HL-60/S4 treated with phorbol 12-myristate 13-acetate at 8.2 ng/mL for 4 days and 3 days (cell line): Measurements from ENCODE around the gene PROM2.

Experiments used
- in situ Hi-C: fragments of 300-500 bp; cut with MboI; formaldehyde crosslinking; loops from 2 replicates; pipeline ENCODE4 v1.15.0; 2022; ENCODE audit warnings: low sequenced_read_pairs

Gene PROM2

DNA sequence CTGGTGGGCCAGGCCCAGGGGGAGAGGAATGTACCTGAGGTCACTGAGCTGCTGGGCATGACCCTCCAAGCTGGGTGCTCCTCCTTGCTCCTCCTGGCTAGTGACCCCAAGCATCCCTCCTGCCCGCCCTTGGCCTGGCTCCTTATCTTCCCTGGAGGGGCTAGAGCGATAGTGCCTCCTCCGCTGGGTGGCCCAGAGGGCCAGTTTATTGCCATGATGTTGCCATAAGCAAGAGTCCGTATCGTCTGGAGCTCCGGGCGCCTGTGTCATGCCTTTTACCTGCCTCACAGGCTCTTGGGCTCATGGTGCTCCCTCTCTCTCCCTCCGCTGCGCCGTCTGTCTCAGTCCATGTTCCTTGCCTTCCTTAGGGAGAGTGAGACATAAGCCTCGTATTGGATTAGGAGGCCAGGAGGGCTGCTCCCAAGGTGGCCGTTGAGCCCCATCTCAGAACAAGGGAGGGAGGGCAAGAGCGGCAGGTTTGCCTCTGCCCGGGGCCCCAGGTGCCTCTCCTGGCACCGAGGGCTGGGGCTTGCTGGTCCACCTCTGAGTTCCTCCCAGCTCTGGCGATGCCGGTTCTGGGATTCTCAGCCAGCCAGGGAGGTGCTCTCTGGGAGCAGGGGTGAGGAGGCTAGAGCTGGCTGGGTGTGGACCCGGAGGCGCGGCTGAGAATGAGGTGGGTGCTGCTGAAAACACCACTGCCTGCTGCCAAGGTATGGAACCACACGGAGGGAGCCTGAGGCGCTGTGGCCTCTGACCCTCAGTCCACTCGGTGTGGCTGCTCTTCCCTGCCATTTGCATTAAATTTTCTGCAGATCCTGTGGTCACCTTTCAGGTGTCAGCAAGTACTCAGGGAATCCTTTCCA, 45.5 kb downstream of the PROM2 start:
- in situ Hi-C loops: no loop called here

DNA sequence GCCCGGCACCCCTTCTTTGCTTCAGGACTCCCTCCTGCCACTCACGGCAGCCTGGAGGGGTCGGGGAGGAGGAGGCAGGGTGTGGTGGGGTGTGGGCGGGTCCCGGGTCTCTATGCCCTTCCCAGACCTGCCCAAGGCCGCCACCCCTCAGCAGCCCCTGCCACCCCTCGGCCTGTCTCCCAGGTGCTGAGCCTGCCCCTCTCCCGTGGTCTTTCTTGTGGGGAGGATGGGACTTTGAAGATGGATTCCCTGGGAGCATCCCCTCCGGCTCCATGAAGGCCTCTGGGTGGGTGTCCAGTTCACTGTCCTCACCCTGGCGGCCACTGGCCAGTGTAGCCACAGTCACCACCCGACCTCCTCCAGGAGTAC, 46.1 kb downstream of the PROM2 start:
- in situ Hi-C loops: no loop called here

DNA sequence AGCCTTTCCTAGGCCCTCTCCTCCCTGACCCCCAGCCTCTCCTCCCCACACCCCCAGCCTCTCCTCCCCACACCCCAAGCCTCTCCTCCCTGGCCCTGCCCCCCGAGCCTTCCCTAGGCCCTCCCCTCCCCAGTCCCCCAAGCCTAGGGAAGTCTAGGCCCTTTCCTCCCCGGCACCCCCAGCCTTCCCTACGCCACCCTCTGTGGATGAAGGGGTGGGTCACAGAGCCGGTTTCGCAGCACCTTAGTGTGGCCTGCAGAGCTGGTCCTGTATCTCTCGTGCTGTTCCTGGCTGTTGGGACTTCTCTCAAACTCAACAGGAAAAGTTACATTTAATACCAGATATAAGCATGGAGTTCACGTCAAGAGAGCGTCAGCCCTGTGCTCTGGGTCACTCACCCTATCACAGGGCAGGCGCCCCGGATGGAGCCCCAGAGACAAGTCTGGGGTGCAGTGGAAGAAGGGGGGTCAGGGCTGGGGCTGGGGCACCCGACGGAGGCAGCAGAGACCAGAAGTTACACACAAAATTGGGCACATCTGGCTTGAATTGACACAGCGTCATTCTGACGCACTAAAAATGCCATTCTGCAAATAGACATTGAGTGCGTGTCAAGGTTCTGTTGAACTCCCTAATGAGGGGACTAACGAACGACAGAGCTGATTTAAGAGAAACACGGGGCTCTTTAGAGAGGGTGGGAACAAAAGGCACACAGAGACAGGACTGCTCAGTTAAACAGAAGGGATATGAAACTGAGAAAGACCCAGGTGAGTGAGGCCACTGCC, 46.9 kb downstream of the PROM2 start:
- in situ Hi-C loops: no loop called here

DNA sequence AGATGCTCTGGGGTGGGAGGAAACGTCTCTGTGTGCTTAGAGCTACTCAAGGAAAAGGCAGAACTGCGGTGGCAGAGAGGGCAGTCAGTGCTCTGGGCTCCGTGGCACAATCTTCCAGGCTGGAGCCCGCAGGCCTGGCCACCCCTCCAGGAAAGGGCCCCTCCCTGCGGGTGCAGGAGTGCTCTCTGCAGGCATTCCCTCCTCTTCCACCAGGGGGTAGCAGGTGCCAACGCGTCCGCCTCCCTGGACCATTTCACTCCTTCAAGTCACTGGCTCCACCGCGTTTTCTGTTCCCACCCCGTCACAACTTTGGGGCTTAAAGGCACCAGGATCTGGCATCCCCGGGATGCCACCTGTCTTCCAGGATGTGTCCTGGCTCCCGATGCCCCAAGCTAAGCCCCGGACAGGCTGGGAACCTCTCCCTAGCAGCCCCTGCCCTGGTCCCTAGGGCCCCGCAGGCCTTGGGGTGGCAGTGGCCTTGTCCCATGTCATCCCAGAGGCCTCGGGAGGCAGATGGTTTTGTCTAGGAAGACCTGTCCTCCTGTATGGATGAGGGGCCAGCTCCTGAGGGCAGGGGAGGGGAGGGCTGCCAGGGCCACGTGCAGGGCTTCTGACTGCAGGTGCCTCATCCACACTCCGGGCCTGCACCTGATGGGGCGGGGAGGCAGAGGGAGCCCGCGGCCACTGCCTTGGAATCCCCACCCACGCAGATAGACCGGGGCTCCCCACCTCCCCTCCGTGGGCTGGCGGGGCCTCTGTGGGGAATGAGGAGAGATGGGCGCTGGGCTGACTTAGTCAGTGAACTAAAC, 49.3 kb downstream of the PROM2 start:
- in situ Hi-C loops: no loop called here

DNA sequence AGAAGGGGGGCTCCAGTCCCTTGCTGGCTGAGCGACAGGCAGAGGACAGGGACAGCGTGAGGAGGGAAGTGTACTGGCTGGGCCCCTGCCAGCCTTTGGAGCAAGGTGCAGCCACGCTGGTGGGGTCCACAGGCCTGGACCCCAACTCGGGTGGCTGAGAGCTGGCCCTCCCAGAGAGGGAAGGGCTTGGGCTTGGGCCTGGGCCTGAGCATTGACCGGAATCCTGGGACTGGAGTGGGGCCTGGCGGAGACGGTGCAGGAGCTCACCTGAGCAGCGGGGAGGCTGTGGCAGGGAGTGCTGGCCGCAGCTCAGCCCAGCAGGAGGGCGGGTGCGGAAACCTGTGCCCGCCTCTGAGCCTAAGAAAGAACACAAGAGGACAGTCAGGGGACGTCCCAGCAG, 50.8 kb downstream of the PROM2 start:
- in situ Hi-C loops: no loop called here

DNA sequence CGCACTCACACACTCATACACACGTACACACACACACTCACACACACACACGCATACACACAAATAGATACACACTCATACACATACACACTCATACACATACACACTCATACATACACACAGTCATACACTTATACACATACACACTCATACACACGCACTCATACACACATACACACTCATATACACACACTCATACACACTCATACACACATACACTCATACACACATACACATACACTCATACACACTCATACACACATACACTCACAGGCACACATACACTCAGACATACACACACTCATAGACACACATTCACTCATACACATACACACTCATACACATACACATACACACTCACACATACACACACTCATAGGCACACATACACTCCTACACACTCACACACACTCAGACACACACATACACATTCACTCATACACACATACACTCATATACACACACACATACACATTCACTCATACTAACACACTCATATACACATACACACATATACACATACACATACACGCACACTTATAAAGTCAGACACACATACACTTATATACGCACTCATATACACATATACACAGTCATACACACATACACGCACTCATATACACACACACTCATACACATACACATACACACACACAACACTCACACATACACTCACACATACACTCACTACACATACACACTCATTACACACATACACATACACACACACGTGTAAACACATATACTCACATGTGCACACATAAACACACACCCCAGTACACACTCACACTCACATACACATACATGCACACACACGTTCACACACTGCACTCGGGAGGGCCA, 51.6 kb downstream of the PROM2 start:
- in situ Hi-C loops: no loop called here

DNA sequence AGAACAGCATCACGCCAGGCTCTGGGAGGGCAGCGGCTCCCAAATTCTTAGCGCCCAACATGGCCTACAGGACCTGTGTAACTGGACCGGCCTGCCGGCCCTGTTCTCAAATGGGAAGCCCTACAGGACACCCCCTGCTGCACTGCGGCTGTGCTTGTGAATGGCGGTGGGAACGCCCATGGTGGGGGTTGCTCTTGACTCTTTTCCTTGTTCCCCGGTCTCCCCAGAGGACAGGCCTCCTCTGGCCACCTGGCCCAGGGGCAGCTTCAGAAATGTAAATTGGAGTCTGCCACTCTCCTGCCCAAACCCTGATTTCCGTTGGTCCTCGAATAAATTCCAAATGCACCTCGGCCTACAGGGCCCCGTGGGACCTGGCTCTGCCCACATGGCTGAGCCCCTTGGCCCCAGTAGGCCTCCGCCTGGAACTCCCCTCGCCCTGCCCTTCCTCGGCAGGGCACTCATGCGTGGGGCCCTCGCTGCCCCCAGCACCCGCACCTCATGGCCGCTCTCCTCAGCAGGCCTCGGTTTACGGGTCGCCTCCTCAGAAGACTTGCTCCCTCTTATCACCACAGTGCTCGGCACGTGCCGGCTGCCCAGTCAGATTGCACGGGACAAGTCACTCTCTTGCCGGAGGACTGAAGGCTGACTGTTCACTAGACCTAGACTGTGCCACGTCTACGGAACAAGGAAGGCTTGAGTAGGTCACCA, 52.3 kb downstream of the PROM2 start:
- in situ Hi-C loops: no loop called here

DNA sequence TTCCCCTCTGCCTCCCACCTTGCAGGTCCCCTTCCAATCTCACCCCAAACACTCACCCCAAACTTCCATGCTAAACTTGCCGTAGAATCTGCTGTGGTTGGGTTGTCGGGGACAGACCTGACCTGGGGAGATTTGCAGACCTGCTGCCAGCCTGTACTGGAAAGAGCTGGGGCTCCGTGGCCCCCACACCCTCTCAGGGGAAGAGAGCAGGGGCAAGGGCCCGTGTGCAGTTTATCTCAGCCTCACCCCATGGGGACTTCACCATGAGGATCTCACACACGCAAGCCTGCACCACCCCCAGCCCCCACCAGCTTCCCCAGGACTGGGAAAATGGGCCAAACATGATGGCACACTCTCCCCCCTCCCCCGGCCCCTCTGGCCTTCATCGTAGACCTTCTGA, 53.6 kb downstream of the PROM2 start:
- in situ Hi-C loops: no loop called here

DNA sequence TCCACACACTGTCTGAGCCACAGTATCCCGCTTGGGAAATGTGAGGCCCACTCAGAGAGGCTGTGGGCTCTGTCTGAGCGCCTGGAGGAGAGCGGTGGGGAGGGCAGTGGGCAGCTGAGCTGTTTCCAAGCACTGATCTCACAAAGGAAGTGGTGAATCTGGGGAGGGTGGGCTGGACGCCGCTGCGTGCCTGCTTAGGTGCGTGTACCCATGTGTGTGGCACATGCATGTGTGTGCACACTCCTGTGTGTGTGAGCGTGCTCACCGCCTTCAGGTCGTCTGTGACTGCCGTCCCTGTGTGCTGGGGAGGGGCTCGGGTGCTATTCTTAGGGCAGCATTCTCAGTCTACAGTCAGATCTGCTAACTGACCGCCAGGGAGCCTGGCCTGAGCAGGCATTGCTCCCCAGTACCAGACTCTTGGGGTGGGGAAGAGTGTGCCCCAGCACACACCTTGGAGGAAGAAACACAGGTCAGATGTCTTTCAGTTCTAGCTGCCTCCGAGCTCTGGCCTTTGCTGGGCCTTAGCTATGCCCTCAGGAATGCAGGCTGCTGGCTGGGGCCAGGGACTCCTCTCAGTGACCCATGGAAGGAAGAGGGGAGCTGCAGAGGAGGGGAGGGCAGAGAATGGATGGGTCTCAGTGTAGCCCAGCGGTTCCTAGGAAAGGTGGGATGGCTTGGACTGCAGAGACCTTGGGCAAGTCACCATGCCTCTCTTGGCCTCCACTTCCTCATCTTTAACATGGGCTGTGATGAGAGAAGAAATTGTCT, 54.3 kb downstream of the PROM2 start:
- in situ Hi-C loops: no loop called here

DNA sequence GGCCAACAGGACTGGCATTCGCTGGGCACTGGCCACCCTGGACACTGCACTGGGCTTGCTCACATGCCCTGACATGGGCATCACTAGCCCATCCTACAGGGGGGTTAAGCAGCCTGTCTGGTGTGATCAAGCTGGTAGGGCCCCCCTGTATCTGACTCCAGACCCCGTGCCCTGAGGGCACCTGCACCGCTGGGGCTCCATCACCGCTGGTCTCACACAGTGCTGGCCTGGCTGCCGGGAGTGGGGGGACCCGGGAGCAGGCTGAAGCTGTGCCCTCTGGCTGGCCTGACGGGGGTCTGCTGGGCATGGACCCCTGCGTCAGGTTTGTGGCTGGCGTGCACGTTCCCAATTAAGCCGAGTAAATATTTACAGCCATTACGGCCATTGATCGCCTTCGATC, 55.2 kb downstream of the PROM2 start:
- in situ Hi-C loops: no loop called here

DNA sequence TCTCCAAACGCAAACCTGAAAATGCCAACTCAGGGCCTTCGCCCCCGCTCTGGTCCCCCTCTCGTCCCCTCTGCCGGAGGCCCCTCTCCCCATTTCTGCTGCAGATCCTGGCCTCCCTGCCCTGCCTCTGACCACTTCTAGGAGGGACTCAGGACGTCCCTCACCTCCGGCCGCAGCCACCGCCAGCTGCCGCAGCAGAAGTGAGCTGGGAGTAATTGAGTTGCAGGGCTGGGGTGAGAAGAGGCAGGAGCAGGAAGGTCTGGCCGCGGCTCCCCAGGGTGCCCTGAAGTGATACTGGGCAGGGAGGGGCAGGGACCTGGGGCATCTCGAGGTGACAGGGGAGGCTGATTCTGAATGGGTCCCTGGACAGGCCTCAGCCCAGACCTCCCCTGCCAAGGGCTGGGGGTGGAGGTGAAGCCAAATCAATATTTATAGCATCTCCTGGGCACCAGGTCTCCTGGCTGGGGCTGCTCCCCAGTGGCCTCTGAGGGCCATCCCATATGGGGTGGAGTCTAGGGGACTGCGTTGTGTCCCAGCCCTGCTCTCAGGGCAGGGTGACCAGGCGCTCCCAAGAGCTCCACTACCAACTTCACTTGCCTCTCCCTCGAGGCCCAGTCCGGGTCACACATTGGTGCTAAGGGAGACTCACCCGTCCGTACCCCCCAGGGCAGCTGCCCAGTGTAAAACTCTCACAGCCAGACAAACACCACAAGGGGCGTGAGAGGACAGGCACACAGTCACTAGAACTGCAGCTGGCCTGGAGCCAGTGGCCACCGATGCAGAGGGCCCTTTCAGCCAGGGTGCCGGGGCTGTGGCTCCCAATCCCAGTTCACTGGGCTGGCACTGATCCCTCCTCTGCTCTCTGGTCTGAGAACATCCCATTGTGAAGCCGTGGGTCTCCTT, 55.9 kb downstream of the PROM2 start:
- in situ Hi-C loops: no loop called here

DNA sequence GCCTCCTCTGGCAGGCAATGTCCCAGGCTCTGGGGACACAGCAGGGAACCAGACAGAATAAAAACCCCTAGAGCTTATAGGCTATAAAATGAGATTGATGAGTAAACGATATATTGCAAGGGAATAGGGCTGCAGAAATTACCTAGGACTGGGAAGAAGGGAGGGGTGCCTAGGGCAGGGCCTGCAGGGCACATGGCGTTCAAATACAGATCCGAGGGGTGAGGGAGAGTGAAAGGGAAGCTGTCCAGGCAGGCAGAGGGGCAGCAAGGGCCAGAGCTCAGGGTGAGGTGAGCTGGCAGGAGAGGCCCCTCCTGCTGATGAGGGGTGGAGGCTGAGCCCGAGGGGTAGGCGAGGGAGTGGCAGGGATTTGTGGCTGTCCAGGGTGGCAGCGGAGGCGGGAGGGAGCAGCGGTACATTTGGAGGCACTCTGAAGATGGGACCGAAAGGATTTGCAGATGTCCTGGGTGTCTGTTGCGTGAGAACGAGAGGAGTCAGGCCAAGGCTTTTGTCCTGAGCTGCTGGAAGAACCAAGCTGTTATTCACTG, 56.6 kb downstream of the PROM2 start:
- in situ Hi-C loops: no loop called here

DNA sequence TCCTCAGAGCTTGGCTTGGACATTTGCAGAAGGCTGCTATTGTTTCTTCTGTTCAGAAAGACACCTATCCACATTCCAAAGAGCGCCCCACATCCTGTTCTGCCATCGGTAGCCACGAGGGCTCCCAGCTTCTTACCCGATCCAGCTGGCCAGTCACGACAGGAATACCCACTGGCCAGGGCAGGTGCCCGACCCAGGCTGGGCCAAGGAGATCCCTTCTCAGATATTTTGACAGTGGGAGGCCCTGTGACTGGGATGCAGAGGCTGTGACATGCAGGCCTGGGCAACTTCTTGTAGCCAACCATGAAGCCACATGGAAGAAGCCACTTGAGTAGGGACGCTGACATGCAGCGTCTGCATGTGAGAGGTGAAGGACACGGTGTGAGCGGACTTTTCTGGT, 57.4 kb downstream of the PROM2 start:
- in situ Hi-C loops: no loop called here

DNA sequence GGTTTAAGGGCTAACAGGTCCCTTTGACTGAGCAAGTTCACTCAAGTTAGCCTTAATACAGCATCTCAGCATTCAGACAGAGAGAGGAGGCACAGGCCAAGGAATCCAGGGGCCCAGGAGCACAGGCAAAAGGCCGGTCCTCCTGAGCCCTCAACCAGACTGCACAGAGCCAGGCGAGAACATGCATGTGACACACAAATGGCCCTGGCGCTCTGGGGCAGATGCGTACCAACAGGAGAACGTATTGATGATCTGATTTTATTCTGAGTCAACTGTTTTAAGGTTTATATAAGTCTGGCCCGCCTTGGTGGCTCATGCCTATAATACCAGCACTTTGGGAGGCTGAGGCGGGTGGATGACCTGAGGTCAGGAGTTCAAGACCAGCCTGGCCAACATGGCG, 57.8 kb downstream of the PROM2 start:
- in situ Hi-C loops: no loop called here

DNA sequence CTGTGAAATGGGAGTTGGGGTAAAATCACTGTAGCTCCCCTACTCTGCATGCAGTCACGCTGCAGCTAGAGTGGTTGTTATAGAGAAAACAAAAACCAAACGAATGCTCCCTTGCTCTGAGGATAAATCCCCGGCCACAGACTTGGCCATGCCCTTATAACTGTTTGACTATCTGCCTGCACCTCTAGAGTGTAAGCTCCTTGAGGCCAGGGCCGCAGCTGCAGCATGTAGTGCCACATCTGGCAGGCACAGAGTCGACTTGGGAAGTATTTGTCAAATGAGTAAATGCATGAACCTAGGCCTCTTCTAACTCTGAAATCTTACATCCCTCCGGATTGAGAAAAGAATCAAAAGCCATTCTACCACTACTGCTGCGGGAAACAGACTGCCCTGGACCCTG, 58.8 kb downstream of the PROM2 start:
- in situ Hi-C loops: no loop called here

DNA sequence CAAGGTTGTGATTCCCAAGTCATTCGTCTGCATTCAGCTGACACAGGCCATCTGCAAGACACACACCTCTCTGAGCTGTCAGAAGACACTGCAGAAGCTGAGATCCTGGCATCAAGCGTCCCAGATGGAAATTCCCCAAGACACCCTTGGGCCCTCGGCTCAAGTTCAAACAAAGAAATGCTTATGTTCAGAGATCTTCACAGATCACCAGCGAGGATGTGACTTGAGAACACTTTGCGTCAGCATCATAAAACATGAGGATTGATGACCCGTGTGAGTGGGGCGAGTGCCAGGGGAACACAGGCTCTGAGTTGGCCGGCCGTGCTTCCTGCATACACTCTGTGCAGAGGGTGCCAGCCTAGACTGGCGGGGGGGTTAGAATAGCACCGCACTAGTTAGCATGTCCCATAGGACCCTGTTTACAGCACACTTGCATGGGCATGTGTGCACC, 59.7 kb downstream of the PROM2 start:
- in situ Hi-C loops: no loop called here

DNA sequence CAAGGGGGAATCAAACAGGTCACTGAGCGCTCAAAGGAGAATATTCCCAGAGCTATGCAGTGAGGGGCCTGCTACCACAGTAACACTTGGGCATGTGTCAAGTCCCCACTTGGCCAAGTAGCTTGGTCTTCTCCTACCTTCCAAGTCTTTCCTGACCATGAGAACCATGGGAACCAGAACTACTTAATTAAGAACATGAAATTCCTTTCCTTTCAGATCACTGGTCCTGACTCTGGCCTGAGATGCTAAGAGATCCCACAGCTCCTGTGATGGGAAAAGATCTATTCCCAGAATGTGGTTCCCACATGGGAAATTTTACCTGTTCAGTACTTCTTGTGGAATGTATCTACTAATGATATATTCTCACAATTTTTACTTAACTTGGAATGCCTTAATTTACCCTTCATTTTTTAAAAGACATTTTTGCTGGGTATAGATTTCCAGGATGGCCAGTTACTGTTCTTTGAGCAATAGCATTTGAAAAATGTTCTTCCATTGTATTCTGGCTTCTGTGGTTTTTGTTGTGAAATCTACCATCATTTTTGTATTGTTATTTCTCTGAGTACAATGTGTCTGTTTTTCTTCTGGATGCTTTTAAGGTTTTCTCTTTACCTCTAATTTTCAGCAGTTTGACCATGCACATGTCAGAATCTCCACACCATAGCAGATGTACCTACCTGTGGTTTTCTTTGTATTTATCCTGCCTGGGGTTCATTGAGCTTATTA, 60.8 kb downstream of the PROM2 start:
- in situ Hi-C loops: no loop called here
